HG03045 (cell line): ENCODE measurements around the gene BST1.
"Not testable (repeated sequence)": the region's sequence is repeated elsewhere in the genome, so short reads cannot be mapped to it uniquely, and the experiment has no call there.

Source experiments
- ATAC-seq: cut with Tn5 transposase; IDR thresholded peaks from one replicate; pipeline ENCODE4 v1.9.1; 2021; ENCODE audit warnings: mild to moderate bottlenecking, moderate library complexity; ENCODE audit not compliant: unreplicated experiment

Gene BST1

DNA sequence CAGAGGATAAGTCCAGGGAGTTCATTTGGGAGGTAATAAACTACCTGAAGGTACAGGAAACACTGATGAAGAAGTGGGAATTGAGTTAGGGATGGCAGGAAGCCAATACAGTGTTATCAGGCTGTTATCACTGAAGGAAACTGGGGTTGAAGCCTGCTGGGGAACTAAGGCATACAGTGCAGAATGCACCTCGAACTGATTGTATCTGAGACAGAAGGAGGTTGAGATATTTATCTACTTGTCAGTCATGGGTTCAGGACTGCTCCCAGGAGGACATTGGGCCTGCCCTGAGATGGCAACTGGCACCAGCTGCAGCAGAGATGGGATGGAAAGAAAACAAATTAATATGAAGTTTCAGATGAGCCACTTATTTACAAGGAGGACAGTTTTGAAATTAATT lies 39.8 kb downstream of the BST1 start:
- no peak for ATAC-seq

DNA sequence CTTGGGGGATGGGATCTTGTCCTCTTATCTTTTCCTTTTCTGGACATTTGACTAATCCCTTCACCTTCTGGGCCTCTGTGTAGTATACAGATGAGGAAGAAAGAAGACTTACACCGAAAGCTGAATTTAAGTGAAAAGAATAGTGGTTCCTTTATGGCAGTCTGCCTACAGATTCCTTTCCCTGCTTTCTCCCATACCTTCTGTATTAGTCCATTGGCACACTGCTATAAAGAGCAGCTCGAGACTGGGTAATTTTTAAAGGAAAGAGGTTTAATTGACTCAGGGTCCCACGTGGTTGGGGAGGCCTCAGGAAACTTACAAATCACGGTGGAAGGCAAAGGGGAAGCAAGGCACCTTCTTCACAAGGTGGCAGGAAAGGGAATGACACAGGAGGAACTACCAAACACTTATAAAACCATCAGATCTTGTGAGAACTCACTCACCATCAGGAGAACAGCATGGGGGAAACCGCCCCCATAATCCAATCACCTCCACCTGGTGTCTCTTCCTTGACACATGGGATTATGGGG lies 41.2 kb downstream of the BST1 start:
- ATAC-seq = no peak

DNA sequence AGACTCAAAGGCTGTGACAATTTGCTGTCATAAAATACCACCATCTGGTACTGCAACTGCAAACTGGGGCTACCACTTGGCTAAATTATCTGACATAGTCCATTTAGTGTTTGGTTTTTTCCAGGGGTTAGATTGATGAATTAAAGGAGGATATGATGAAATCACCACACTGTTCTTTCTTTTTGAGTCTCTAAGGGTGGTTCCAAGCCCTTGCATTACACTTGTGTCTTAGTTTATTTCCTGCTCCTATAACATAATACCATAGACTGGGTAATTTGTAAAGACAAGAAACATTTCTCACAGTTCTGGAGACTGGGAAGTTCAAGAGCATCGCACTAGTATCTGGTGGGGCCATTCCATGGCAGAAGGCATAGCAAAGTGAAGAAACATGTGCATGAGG lies 43.2 kb downstream of the BST1 start:
- ATAC-seq = no peak

DNA sequence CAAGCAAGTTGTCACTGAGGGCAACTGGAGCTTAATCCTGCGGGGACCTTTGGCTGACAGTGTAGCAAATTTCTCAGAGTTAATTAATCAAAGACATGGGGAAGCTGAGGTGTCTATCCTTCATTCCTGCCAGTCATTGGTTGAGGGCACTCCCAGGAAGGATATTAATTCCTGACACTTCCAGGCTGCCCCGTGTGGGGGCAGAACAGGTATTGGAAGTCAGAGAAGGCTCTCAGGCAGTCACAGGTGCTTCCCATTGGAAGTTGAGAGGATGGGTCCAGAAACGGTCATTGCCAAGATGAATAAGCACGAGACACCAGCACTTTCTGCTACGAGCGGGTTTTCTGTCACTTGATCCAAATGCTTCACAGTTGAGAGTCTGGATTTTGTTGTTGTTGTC lies 46.1 kb downstream of the BST1 start:
- no peak for ATAC-seq

DNA sequence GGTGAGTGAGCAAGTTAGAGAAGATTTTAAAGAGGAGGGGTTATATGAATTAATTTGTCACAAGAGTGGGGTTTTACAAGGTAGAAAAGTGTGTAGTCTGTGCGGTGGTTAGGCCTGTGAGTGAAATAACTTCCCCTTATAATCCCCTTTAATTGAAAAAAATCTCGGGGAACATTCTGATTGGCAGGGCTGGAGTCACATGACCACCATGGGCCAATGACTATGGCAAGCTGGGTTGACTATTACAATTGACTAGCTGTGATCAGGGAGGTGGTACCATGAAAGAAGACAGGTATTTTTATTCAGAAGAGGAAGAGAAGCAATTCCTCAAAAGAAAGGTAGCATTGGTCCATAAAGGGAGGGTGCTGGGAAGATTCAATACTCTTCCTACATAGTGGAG lies 48.3 kb downstream of the BST1 start:
- no peak for ATAC-seq

GRCh38 chr4:15753081-15753480 lies 50.2 kb downstream of the BST1 start:
- no peak for ATAC-seq

GRCh38 chr4:15753786-15754185 lies 50.9 kb downstream of the BST1 start:
- ATAC-seq = no peak

DNA sequence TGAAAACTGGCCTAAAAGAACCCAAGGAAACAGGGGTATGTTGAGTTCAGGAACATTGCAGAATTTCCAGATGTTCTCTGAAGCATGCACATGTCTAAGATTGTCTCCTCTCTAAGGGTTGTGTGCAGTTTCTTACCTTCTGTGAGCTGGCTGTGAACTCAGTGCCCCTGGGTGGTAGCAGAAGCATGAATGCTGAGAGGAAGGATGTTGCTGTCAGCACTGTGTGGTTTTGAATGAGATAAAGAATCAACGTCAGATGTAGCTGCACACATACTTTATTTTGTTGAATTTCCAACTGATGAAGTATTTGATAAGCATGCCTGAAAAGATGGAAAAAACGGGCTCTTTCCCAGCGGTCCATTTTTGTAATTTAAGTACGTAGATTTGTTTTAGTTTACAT lies 51.5 kb downstream of the BST1 start:
- ATAC-seq = no peak

GRCh38 chr4:15755321-15756155 lies 52.7 kb downstream of the BST1 start:
- ATAC-seq = peak; percentile 20

- peak; percentile 73 for ATAC-seq
Measured at GRCh38 chr4:15756361-15756861, 53.5 kb downstream of the BST1 start.

DNA sequence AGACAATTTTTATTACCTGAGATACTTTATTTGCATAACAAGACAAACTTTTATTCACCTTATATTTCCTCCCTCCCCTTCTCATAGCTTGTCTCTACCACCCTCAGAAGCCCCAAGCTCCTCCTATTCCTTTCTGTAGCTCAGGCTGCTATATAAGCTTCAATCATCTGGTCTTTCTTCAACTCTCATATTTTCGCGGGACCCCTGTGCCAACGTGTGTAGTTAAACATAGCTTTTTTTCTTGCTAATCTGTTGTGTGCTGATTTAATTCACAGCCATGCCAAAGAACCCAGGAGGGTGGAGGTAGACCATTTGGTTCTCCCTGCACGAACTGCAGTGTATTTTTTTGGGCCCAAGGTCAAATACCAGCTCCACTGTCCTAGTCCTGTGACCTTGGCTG lies 54.2 kb downstream of the BST1 start:
- ATAC-seq = no peak

GRCh38 chr4:15758294-15758693 lies 55.4 kb downstream of the BST1 start:
- no peak for ATAC-seq

DNA sequence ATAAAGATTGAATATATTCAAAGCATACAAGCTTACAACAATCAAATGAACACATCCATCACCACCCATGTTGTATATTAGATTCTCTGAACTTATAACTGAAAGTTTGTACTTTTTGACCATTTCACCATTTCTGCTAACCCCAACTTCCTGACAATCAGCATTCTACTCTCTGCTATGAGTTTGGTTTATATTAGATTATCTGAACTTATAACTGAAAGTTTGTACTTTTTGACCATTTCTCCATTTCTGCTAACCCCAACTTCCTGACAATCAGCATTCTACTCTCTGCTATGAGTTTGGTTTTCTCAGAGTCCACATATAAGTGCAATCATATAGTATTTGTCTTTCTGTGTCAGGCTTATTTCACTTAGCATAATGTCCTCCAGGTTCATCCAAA lies 59.6 kb downstream of the BST1 start:
- not testable (repeated sequence) for ATAC-seq

DNA sequence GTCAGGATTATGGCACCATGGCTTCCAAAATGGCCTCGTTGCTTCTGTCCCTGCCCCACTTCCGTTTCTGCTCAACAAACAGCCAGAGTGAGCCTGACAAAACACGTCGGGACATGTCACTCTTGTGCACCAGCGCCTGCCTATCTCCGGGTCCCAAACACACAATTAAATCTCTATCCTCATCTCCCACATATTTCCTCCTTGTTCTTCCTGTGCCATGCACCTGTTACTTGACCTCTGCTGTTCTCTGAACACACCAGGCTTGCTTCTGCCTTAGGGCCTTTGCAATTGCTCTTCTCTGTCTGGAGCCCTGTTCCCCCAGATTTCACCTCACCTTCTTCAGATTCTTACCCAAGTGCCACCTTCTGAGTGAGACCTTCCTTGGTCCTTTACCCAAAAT lies 62.5 kb downstream of the BST1 start:
- ATAC-seq = no peak

DNA sequence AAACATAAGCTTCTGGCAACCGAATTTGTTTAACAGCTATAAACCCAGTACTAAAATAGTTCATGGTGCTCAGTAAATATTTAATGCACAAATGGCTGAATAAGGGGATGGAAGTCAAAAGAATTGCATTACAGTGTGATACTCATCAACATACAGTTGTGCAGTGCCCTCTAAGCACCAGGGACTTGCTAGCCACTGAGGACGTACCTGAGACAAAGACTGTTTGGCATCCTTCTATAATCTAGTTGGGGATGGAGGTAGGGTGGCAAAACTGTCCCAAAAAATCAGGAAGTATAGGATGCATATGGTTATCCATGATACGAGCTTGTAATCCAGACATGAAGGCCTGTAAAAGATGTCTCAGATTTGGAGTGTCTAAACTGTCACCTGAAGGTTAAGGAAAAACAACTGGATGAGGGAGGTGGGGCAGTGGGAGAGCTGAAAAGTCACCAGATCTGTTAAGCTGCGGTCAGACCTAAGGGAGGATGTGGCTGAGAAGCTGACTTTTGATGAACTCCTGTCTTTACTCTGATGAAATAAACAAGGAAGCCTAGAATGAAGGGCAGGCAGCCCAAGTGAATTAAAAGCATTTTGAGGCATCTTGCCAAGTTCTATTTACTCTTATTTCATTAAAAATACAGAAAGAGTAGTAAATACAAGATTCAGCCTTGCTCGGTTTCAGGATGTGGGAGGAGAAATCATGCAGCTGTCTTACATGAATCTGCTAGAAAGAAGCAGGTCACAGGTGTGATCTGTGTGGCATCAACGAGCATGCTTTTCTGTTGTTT lies 63.2 kb downstream of the BST1 start:
- ATAC-seq = peak; percentile 67

- ATAC-seq = no peak
Measured at GRCh38 chr4:15766821-15767220, 64.0 kb downstream of the BST1 start.

GRCh38 chr4:15769202-15769601 lies 66.3 kb downstream of the BST1 start:
- ATAC-seq = no peak

DNA sequence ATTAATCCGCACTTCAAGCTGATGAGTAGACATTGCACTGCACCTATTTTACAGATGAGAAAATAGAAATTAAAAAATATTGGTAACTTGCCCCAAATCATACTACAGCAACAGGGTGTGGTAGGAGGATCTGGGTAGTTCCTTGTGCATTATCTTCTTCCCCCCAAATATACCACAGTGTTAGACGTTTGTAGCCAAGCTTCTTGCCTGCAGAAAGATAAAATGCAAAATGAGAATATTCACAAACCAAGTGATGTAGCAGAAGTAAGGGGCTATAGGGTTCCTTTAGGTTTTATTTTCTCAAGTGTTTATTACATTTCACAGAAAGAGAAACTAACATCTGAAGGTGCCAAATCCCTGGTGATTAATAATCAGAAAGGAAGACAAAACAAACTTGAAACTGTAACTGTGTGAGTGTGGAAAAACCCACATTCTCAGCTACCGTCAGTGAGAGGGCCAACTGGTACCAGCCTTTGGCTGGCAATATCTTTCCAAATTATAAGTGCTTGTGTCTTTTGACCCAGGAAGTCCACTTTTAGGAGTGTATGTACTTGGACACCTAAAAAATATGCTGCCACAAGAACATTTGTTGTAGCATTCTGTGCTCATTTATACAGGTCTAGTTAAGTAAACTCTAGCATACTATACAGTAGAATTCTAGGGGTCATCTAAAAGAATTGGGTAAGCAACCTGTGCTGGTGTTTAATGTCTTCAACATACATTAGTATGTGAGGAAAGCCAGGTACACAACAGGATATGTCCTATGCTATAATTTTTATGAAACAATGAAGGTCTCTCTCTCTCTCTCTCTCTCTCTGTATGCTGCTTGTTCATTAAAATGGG lies 68.6 kb downstream of the BST1 start:
- ATAC-seq = peak; percentile 70

DNA sequence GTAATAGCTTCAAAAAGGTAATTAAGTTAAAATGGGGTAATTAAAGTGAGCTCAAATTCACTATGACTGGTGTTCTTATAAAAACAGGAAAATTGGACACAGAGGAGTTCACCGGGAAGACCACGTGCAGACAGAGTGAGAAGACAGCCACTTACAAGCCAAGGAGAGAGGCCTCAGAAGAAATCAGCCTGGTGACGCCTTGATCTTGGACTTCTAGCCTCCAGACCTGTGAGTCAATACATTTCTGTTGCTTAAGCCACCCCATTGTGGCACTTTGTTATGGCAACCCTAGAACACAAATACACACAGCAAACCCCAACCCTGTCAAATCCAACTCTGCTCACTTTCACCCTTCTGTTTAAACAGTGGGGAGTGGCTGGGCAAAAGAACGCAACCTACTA lies 71.2 kb downstream of the BST1 start:
- ATAC-seq = no peak

GRCh38 chr4:15776871-15777648 lies 74.2 kb downstream of the BST1 start:
- no peak for ATAC-seq
